NB4 (cell line): ENCODE data around the gene CLEC1A.

ENCODE experiments used
- CTCF ChIP-seq: IDR thresholded peaks from one replicate; pipeline ENCODE4 v1.5.1; 2012; ENCODE audit warnings: low read depth, low read length
- MYC ChIP-seq: IDR thresholded peaks from 2 replicates; pipeline ENCODE4 v1.6.1; 2011; ENCODE audit warnings: low read depth, low read length
- POLR2A ChIP-seq: IDR thresholded peaks from 2 replicates; pipeline ENCODE4 v1.6.1; 2011; ENCODE audit warnings: mild to moderate bottlenecking; ENCODE audit not compliant: insufficient read length; ENCODE audit errors: extremely low read depth
- TF ChIP-seq, protein P1 (sequence below): IDR thresholded peaks from 2 replicates; pipeline ENCODE4 v1.6.1; 2011; ENCODE audit warnings: low read depth, low read length

GRCh38 chr12:10067264-10067663 lies 31.5 kb downstream of the CLEC1A start:
- TF ChIP-seq POLR2A (no peak), CTCF (no peak), MYC (no peak)
- TF ChIP-seq, protein P1, sequence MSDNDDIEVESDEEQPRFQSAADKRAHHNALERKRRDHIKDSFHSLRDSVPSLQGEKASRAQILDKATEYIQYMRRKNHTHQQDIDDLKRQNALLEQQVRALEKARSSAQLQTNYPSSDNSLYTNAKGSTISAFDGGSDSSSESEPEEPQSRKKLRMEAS = no peak
